HG03280 (cell line): ENCODE data around the gene USP48.
"Not testable (repeated sequence)": the region's sequence is repeated elsewhere in the genome, so short reads cannot be mapped to it uniquely, and the experiment has no call there.

Source experiments
- ATAC-seq: cut with Tn5 transposase; IDR thresholded peaks from one replicate; pipeline ENCODE4 v1.9.1; 2021; ENCODE audit warnings: mild to moderate bottlenecking, moderate library complexity; ENCODE audit not compliant: unreplicated experiment

The USP48 gene

GRCh38 chr1:21782868-21783678, at the start of gene USP48:
Gene USP48 (minus strand): TSS chr1:21783149. CDS start chr1:21782957, 192 bp downstream.
- peak; percentile 61 for ATAC-seq

- no peak for ATAC-seq
Observed at GRCh38 chr1:21831454-21831970, 48.6 kb upstream of the USP48 start.

GRCh38 chr1:21830792-21831453, 48.0 kb upstream of the USP48 start:
- ATAC-seq, result no peak

- ATAC-seq, result no peak
Observed at GRCh38 chr1:21829294-21829693, 46.3 kb upstream of the USP48 start.

GRCh38 chr1:21828506-21829210, 45.7 kb upstream of the USP48 start:
- no peak for ATAC-seq

GRCh38 chr1:21828075-21828474, 45.1 kb upstream of the USP48 start:
- no peak for ATAC-seq

GRCh38 chr1:21827141-21827679, 44.3 kb upstream of the USP48 start:
- no peak for ATAC-seq

- ATAC-seq, result not testable (repeated sequence)
Observed at GRCh38 chr1:21826694-21827093, 43.7 kb upstream of the USP48 start.

- no peak for ATAC-seq
Observed at GRCh38 chr1:21825393-21825792, 42.4 kb upstream of the USP48 start.

GRCh38 chr1:21824926-21825325, 42.0 kb upstream of the USP48 start:
- no peak for ATAC-seq

- no peak for ATAC-seq
Observed at GRCh38 chr1:21823980-21824702, 41.2 kb upstream of the USP48 start.

- no peak for ATAC-seq
Observed at GRCh38 chr1:21823206-21823979, 40.4 kb upstream of the USP48 start.

- ATAC-seq, result no peak
Observed at GRCh38 chr1:21822349-21822748, 39.4 kb upstream of the USP48 start.

- ATAC-seq, result no peak
Observed at GRCh38 chr1:21821385-21822019, 38.6 kb upstream of the USP48 start.

- ATAC-seq, result no peak
Observed at GRCh38 chr1:21820597-21821232, 37.8 kb upstream of the USP48 start.

GRCh38 chr1:21818656-21819055, 35.7 kb upstream of the USP48 start:
- no peak for ATAC-seq

GRCh38 chr1:21816602-21817302, 33.8 kb upstream of the USP48 start:
- no peak for ATAC-seq

GRCh38 chr1:21815724-21816321, 32.9 kb upstream of the USP48 start:
- ATAC-seq, result no peak
